Ovary (tissue), 9 donors: ENCODE measurements around the gene CDKL4. TPM values are rescaled to one million over a fixed set of nuclear protein-coding genes. Genes with fewer than 3 reads are reported as not detected.

Source experiments
- DNase-seq, 5 donors: peaks; one replicate each; pipeline ENCODE4 v3.0.0-alpha.2; 2019 to 2020
- H3K27ac ChIP-seq, 2 donors: fragments of 200-600 bp; one replicate each; pipeline versions ENCODE4 v1.5.1 to v1.8.0; 2019 to 2022
- H3K27me3 ChIP-seq: fragments of 200-600 bp; one replicate; pipeline ENCODE4 v1.8.0; 2022
- H3K36me3 ChIP-seq: fragments of 200-600 bp; sonication (generic); one replicate; pipeline ENCODE4 v1.5.1; 2019
- H3K4me1 ChIP-seq: one replicate; pipeline ENCODE4 v1.8.1; 2013; ENCODE audit warnings: mild to moderate bottlenecking, moderate library complexity; ENCODE audit not compliant: insufficient read depth
- H3K4me3 ChIP-seq: fragments of 200-600 bp; sonication (generic); one replicate; pipeline ENCODE4 v1.5.1; 2017
- H3K9me3 ChIP-seq, 2 donors: fragments of 200-600 bp in 1 of 2; sonication (generic) in 1 of 2; one replicate each; pipeline versions ENCODE4 v1.5.1 to v1.8.1; 2013 to 2019; ENCODE audit warnings: mild to moderate bottlenecking in 1 of 2, moderate library complexity in 1 of 2
- CTCF ChIP-seq, 3 donors: fragments of 450-650 bp in 2 of 3; fragments of 200-600 bp in 1 of 3; IDR thresholded peaks; one replicate each; pipeline versions ENCODE4 v1.5.1 to v1.8.0; 2016 to 2022; ENCODE audit warnings: antibody characterized with exemption in 3 of 3, mild to moderate bottlenecking in 1 of 3
- EP300 ChIP-seq: sonication (generic); formaldehyde crosslinking; IDR thresholded peaks from one replicate; pipeline ENCODE4 v1.6.1; 2017; ENCODE audit warnings: antibody characterized with exemption
- POLR2A ChIP-seq: fragments of 450-650 bp; IDR thresholded peaks from one replicate; pipeline ENCODE4 v1.6.1; 2017; ENCODE audit warnings: antibody characterized with exemption, mild to moderate bottlenecking, moderate library complexity
- WGBS, 3 donors: extraction: QIAGEN DNeasy Blood & Tissue Kit in 1 of 3; methylation state at CpG; one replicate each; pipeline versions ENCODE4 v1.1.5 to v1.1.7; 2013 to 2017; 5-methylcytosine and 5-hydroxymethylcytosine counted together
- intact Hi-C, 4 donors: fragments of 100-400 bp; cut with DNase I; formaldehyde crosslinking; loops; one replicate each; pipeline versions ENCODE4 v1.11.0 to v1.15.1; 2022 to 2023
- polyA plus RNA-seq, 2 donors: library from polyadenylated mRNA; stranded (reverse); fragments of 200-250 nt in 1 of 2; fragments of 350-450 nt in 1 of 2; fragmentation: Illumina TruSeq in 1 of 2; extraction: RNeasy Lipid Tissue Mini Kit (QIAGEN cat#74804) in 1 of 2; gene quantifications; one replicate each; pipeline ENCODE4 v1.2.3, GENCODE V29; 2013 to 2014
- total RNA-seq, 7 donors: library from RNA; depleted of rRNA in 2 of 7; stranded (reverse); fragments of >200 nt in 2 of 7; fragmentation: NEBNext Ultra II Directional in 3 of 7; extraction: Animal tissue kit (Norgen Biotek cat#: 25700) in 3 of 7; gene quantifications; one replicate each; pipeline versions ENCODE4 v1.1.0 to v1.2.4, GENCODE V29; 2016 to 2023
- donor health status: DM: no; HTN: no; CAD: no; lungs with moderate emphysema.
- donor health status: DM: no; HTN: no; CAD: no.
- donor health status: Bipolar disorder and iron deficiency.
- donor health status: DM: yes; HTN: yes; CAD: no.
- donor health status: DM: no; HTN: no; CAD: no.
- donor health status: DM: yes; HTN: yes; CAD: no.

CDKL4 gene
- total and polyA plus RNA-seq, 9 donors = 0.12 to 2.7 (median 1.1) TPM; not detected in 1

GRCh38 chr2:39281391-39281790 lies 37.6 kb upstream of the CDKL4 start:
- H3K27me3 ChIP-seq = no peaks in the 10 kb centered on the region
- no peak overlapping the region for H3K4me3 ChIP-seq
- H3K4me1 ChIP-seq = no peaks in the 10 kb centered on the region
- intact Hi-C loops = no loop called here
- DNase-seq = no peak
- 95% methylated on average over 3 of the region's 3 CpGs for WGBS, 3 donors
- no peaks in the 10 kb centered on the region for H3K36me3 ChIP-seq
- H3K9me3 ChIP-seq = no peaks in the 10 kb centered on the region
- no peak overlapping the region for H3K27ac ChIP-seq
- TF ChIP-seq CTCF (IDR thresholded peaks at IDR 0.05) (no peak), POLR2A (no peak)

GRCh38 chr2:39275016-39275415 lies 31.2 kb upstream of the CDKL4 start:
- Histone ChIP-seq H3K27me3 (no peaks in the 10 kb centered on the region), H3K4me1 (no peaks in the 10 kb centered on the region), H3K27ac (no peak overlapping the region), H3K9me3 (no peaks in the 10 kb centered on the region), H3K4me3 (no peak overlapping the region), H3K36me3 (no peaks in the 10 kb centered on the region)
- DNase-seq = no peak
- TF ChIP-seq POLR2A = no peak
- intact Hi-C loops = no loop called here
- 70 to 78% (median 72%) methylated on average over 1 of the region's 1 CpG for WGBS, 3 donors

GRCh38 chr2:39269941-39270340 lies 26.2 kb upstream of the CDKL4 start:
- WGBS, 3 donors = 80 to 86% (median 83%) methylated on average over 3 of the region's 3 CpGs
- Histone ChIP-seq H3K27me3 (no peaks in the 10 kb centered on the region), H3K4me1 (no peaks in the 10 kb centered on the region), H3K4me3 (no peak overlapping the region), H3K27ac (no peak overlapping the region), H3K9me3 (no peaks in the 10 kb centered on the region), H3K36me3 (no peaks in the 10 kb centered on the region)
- TF ChIP-seq CTCF (IDR thresholded peaks at IDR 0.05) (no peak), POLR2A (no peak), EP300 (no peak)
- no peak for DNase-seq
- intact Hi-C loops = no loop called here

GRCh38 chr2:39266916-39267434 lies 23.2 kb upstream of the CDKL4 start:
- WGBS, 3 donors = 82 to 97% (median 95%) methylated on average over 3 of the region's 3 CpGs
- Histone ChIP-seq H3K27me3 (no peaks in the 10 kb centered on the region), H3K9me3 (no peaks in the 10 kb centered on the region), H3K4me1 (no peaks in the 10 kb centered on the region), H3K36me3 (no peaks in the 10 kb centered on the region), H3K4me3 (no peak overlapping the region), H3K27ac (no peak overlapping the region)
- TF ChIP-seq EP300 = no peak
- TF ChIP-seq CTCF (IDR thresholded peaks at IDR 0.05) = no peak
- no peak for TF ChIP-seq POLR2A
- DNase-seq = no peak
- intact Hi-C loops = no loop called here

GRCh38 chr2:39266139-39266805 lies 22.5 kb upstream of the CDKL4 start:
- DNase-seq = no peak

More at GRCh38 chr2:39266139-39266805, 22.5 kb upstream of the CDKL4 start:
- Histone ChIP-seq H3K4me3 (no peak overlapping the region), H3K9me3 (no peaks in the 10 kb centered on the region), H3K27me3 (no peaks in the 10 kb centered on the region), H3K36me3 (no peaks in the 10 kb centered on the region), H3K27ac (no peak overlapping the region), H3K4me1 (no peaks in the 10 kb centered on the region)
- 89 to 91% (median 89%) methylated on average over 3 of the region's 3 CpGs for WGBS, 3 donors
- intact Hi-C loops = no loop called here
- no peak for TF ChIP-seq POLR2A
- TF ChIP-seq CTCF (IDR thresholded peaks at IDR 0.05) = no peak
- TF ChIP-seq EP300 = no peak
